Measurements from ENCODE around the gene RASA3.

RASA3 gene

DNA sequence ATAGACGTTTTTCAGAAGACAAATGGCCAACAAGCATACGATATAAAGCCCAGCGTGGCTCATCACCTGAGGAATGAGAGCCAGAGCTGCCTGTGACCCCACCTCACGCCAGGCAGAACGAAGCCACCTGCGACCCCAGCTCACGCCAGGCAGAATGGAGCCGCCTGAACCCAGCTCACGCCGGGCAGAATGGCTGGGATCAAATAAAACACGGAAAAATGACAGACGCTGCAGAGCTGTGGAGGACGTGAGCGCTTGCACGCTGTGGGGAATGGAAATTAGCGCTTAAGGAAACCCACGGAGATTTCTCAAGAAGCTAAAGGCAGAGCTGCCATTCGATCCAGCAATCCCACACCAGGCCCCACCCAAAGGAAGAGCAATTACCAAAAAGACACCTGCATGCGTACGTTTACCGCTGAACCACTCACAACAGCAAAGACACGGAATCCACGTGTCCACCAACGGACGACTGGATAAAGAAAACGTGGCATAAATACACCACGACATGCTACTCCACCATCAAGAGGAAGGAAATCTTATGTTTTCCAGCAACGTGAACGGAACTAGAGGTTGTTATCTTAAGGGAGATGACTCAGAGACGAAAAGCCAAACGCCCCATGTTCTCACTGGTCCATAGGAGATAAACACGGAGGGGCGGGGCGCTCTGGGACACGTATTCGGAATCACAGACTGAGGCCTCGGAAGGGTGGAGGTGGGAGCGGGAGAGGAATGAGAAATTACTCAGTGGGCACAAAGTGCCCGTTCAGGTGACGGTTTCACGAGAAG is 127.8 kb downstream of the RASA3 start:
- H3K9me3 Mint-ChIP-seq, result no peaks in the 10 kb centered on the region
- H3K4me3 Mint-ChIP-seq, result no peak overlapping the region
- no peaks in the 10 kb centered on the region for H3K4me1 Mint-ChIP-seq
- peaks cover 9% of the 10 kb centered on the region for H3K36me3 Mint-ChIP-seq (ENCODE audit: low read depth)
- DNase-seq, result no peak
- TF ChIP-seq, protein P1, sequence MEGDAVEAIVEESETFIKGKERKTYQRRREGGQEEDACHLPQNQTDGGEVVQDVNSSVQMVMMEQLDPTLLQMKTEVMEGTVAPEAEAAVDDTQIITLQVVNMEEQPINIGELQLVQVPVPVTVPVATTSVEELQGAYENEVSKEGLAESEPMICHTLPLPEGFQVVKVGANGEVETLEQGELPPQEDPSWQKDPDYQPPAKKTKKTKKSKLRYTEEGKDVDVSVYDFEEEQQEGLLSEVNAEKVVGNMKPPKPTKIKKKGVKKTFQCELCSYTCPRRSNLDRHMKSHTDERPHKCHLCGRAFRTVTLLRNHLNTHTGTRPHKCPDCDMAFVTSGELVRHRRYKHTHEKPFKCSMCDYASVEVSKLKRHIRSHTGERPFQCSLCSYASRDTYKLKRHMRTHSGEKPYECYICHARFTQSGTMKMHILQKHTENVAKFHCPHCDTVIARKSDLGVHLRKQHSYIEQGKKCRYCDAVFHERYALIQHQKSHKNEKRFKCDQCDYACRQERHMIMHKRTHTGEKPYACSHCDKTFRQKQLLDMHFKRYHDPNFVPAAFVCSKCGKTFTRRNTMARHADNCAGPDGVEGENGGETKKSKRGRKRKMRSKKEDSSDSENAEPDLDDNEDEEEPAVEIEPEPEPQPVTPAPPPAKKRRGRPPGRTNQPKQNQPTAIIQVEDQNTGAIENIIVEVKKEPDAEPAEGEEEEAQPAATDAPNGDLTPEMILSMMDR (IDR thresholded peaks at IDR 0.05), result no peak
- H3K27me3 Mint-ChIP-seq (ENCODE audit: low read depth, poor library complexity), result peaks cover 5% of the 10 kb centered on the region
- peak overlapping the region; percentile 33 for H3K27ac Mint-ChIP-seq

DNA sequence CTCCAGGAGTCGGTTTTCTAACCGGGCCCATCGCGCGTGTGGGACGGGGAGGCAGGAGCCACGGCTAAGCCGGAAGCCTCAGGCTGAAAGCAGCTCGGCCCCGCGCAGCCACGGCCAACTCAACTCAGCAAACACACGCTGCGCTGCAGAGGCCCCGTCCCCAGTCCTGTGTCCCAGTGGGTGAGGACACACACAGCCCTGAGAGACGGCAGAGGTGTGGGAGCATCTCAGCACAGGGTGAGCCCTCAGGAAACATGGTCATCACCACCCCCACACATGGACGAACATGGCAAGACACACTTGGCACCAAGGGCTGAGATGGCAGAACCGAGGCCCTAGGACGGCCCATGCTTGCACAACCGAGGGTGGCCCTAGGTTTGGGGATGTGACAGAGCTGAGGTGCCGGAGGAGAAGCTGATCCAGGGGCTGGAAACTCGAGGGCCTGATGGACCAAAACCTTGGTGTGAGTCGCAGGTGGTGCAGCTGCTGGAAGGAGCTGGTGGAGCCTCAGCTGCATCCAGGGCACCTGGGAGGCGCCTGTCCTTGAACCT is 129.6 kb downstream of the RASA3 start:
- no peak for DNase-seq
- Mint-ChIP-seq H3K27ac (no peak overlapping the region), H3K36me3 (ENCODE audit: low read depth) (peaks cover 6% of the 10 kb centered on the region), H3K9me3 (no peaks in the 10 kb centered on the region), H3K4me1 (peaks cover 11% of the 10 kb centered on the region), H3K4me3 (no peak overlapping the region), H3K27me3 (ENCODE audit: low read depth, poor library complexity) (peaks cover 9% of the 10 kb centered on the region)
- TF ChIP-seq, protein P1 (IDR thresholded peaks at IDR 0.05), result no peak

DNA sequence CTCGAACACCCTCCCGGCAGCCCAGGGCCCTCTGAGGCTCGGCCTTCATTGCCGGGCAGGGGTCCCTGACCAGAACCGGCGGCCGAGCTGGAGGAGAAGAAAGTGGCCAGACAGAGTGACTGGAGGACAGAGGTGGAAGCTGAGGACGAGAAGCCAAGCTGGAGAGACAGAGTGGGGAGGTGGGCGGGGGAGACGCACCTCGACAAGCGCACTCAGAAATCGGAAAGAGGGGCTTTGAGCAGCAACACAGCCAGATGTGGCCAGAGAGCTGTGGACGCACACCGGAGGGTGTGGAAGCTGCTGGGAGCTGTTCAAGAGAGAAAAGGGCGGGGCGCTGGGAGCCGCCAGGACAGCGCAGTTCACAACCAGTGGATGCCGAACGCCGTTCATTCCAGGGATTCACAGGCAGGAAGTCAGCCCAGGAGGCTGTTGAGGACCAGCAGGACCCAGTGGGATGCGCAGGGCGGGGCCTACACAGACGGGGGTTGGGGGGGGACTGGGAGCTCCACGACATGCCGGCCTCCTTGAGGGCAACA is 130.3 kb downstream of the RASA3 start:
- TF ChIP-seq, protein P1 (IDR thresholded peaks at IDR 0.05), result no peak
- H3K27me3 Mint-ChIP-seq (ENCODE audit: low read depth, poor library complexity), result peaks cover 9% of the 10 kb centered on the region
- peaks cover 6% of the 10 kb centered on the region for H3K36me3 Mint-ChIP-seq (ENCODE audit: low read depth)
- no peak overlapping the region for H3K27ac Mint-ChIP-seq
- DNase-seq, result no peak
- peaks cover 11% of the 10 kb centered on the region for H3K4me1 Mint-ChIP-seq
- no peaks in the 10 kb centered on the region for H3K9me3 Mint-ChIP-seq
- H3K4me3 Mint-ChIP-seq, result no peak overlapping the region

DNA sequence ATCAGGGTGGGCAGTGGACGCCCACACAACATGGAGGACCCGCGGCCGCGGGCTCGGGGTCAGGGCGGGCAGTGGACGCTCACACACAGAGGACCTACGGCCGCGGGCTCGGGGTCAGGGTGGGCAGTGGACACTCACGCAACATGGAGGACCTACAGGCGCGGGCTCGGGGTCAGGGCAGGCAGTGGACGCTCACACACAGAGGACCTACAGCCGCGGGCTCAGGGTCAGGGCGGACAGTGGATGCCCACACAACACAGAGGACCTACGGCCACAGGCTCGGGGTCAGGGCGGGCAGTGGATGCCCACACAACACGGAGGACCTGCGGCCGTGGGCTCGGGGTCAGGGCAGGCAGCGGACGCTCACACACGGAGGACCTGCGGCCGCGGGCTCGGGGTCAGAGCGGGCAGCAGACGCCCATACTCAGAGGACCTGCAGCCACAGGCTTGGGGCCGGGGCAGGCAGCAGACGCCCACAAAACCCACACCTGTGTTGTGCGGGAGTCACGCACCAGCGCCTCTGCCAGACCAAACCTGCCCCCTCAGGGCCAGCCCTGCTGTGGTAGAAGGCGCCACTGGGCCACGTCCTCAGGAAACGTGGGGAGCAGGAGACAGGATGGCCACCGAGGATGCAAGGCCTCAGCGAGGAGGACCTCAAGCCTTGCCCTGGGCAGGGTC is 131.0 kb downstream of the RASA3 start:
- H3K4me3 Mint-ChIP-seq, result no peak overlapping the region

DNA sequence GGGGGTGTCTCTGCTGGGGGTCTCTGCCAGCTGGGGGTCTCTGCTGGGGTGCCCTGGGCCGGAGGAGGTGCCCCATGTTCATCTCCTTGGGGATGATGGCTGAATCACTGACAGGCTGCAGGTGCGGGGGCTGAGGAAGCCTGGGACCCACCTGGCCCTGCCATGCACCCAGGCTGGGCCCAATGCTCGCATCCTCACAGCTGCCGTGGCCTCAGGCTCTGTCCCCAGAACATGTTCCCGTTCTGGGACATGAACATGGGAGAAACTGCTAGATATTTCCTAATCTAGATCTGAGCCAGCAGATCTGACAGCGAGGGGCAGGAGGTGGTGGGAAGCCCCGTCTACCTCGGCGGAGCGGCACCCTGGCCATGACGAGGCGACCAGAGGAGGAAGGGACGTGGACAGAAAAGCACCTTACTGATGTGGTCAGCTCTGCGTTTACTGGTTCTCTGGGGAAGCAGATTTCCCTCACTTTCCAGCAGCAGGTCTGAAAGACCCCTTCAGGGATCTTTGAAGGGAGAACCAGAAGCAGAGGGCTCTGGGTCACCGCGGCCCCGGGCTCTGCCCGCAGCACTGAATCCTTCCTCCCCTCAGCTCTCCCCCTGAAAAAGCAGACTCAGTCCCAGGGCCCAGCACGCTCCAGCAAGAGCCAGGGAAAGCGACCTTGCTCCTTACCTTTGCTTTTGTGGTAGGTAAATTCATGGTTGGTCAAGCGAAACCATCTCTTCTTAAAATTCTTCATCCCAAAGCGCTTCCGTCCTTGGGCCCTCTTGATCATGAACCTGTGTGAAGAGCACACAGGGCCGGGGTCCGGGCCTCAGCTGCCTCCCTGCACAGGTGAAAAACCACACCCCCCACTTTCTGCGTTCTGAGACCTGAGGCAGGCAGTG is 132.0 kb downstream of the RASA3 start:
- Mint-ChIP-seq H3K4me1 (peaks cover 11% of the 10 kb centered on the region), H3K36me3 (ENCODE audit: low read depth) (peaks cover 6% of the 10 kb centered on the region), H3K9me3 (no peaks in the 10 kb centered on the region), H3K27ac (peak overlapping the region; percentile 19), H3K4me3 (no peak overlapping the region), H3K27me3 (ENCODE audit: low read depth, poor library complexity) (peaks cover 9% of the 10 kb centered on the region)
- DNase-seq, result no peak
- TF ChIP-seq, protein P1 (IDR thresholded peaks at IDR 0.05), result no peak

More for the DNA sequence above, 131.0 kb downstream of the RASA3 start:
- no peak for DNase-seq
- no peak overlapping the region for H3K27ac Mint-ChIP-seq
- H3K27me3 Mint-ChIP-seq (ENCODE audit: low read depth, poor library complexity), result peaks cover 9% of the 10 kb centered on the region
- TF ChIP-seq, protein P1 (IDR thresholded peaks at IDR 0.05), result no peak
- peaks cover 11% of the 10 kb centered on the region for H3K4me1 Mint-ChIP-seq
- H3K36me3 Mint-ChIP-seq (ENCODE audit: low read depth), result peaks cover 6% of the 10 kb centered on the region
- H3K9me3 Mint-ChIP-seq, result no peaks in the 10 kb centered on the region
